Stimulated activated CD4-positive, alpha-beta T cell treated with anti-CD3 and anti-CD28 coated beads, Interleukin-2, amount 100 ng/mL, for 4 hours (primary cell): ENCODE measurements around the gene STXBP1.

Experiments
- DNase-seq: peaks from one replicate; pipeline ENCODE4 v3.0.0-alpha.2; 2020; ENCODE audit warnings: low read depth

Gene STXBP1

DNA sequence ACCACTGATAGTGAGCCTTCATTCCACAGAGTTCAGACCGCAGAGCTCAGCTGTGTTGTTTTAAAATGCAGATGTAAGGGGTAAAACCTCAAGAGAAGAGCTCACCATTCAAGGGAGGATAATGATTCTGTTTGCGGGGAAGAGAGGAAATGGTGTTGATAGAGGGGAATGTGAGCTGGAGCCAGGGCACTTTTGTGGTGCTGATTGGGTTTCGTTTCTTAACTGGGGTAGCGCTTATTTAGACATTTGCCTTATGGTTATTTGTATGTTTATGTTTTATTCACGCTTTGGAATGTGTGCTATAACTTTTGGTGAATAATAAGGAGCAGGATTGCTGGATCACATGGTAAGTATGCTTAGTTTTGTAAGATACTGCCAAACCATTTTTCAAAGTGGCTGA is 42.5 kb downstream of the STXBP1 start:
- DNase-seq: no peak

DNA sequence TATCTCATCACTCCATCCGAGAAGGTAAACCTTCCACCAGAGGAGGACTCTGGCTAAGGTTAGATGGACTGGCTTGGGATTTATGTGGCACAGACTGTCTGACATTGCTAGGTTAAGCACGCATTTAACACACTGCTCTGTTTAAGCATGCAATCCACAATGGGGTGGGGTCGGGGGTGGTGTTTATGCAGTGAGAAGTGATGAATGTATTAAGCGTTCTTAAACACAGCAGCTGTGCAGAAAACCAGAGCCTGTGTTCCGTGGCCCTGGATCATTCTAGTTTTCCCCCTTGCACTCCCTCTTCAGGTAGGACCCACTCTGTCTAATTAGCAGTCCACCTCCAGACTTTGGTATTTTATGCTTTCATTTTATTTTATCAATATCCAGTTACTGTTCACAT is 46.4 kb downstream of the STXBP1 start:
- DNase-seq: no peak

DNA sequence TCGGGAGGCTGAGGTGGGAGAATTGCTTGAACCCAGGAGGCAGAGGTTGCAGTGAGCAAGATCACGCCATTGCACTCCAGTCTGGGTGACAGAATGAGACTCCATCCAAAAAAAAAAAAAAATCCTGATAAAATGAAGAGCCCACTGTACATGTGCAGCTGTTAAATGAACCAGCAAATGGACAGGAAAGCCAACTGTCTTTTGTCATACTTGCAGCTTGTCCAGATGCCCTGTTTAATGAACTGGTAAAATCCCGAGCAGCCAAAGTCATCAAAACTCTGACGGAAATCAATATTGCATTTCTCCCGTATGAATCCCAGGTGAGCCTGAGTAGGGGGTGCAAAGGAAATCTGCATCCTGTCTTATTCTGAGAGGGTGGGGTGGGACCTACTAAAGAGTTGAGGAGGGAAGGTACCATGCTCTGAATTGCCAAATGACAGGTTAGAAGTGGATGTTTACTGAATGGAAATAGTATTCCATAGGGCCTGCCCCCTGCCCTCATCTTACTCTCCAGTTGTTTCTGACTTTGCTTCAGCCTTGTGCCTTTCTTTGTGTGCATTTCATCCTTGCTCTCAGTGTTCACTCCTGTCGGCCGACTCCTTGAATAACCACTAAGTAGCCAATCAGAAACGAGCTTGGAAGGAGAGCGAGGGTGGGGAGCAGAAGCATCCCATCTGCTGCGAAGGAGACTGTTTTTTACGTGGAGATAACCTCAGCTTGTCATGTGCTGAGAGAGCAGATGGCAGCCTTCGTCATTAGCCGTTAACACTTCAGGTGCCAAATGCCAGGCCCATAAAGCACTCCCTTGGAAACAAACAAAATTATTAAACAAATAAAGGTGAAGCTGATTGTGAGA is 49.0 kb downstream of the STXBP1 start:
- DNase-seq: no peak

DNA sequence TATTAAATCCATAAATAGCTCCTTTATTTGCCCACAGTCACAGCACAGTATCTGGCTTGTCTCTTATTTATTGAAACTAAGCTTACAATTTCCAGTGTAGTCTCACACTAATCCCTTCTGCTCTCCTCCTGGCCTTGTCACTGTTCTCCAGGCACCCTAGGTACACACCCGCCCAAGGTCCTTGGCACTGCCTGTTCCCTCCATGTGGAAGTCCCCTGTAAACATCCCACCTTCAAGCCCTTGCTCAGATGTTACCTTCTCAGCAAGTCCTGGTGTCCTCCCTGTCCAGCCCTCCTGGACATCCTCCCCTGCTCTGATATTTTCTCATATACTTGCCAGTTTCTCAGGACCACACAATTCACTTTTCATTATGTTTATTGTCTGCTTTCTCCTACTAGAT is 50.5 kb downstream of the STXBP1 start:
- no peak for DNase-seq

DNA sequence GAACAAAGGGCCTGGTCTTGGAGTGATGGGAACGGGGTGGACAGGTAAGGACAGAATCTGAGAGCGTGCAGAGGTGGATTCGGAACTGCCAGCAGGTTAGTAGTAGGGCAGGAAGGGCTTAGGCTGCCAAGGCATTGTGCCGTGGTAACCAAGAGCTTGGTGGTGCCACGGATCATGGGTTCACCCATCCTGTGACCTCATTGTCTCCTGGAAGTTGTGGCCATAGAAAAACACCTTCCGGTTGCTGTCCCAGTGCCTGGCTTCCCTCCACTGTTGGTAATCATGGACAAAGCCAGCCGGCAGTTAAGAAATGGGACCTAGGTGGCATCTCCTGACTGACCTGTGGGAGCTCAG is 52.2 kb downstream of the STXBP1 start:
- no peak for DNase-seq

DNA sequence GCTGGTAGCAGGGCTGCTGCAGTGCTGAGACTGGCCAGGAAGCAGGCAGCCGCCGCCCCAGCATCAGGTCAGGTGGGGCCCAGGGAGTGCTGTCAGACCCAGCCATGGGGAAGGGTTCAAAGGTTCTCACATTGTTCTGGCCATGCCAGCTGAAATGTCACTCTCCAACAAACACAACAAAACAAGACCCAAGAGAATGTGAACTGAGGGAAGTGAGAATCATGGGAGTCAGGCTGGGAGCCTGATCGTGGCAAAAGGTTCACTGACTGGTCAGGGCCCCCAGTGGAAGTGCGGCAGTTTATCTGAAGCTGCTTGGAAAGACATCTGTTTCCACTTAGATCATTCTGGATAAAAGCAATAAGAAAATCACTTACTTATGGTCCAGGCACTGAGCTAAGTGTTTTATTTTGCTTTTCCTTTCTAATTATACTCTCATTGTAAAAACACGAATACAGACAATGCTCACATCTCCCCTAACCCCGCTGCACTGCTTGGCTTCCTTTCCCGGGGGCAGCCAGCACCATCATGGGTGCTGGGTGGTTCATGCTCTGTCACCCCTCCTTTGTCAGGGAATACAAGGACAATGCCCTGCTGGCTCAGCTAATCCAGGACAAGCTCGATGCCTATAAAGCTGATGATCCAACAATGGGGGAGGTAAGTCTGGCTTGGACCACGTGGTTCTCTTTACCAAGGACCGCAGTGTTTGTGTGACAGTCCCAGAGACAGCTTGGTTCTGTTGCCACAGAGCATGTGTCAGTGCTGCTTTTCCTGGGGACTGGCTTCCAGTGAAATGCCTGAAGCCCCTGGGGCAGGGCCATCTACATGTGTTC is 52.8 kb downstream of the STXBP1 start:
- DNase-seq: no peak

DNA sequence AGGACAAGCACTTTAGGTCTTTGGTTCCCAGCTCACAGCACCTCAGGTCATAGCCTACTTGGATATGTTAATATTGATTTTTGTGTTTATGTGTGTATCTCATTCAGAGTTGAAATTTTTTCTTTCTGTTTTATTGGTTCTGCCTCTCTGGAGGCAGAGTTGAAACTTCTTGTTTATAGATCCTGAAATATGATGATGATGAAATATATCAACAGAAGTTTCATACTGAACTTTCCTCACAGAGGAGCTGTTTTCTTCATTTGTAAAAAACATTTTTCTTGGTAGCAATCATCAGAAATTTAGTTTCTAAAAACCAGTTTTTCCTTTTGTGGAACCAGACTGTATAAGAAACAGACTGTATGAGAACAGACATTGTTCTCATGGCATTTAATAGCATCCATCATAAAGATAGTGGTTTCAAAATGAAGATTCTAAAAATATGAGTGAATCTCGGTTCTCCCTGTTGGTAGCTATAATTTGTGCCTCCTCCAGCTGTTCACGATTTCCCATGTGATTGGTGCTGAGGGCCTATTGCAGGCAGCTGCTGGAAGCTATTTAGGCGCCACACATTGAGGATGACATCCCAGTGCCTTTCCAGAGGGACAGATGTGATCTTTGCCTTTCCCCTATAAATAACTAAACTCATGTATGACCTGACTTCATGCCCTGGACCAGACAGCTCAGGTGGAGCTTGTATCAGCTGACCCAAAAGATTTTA is 55.2 kb downstream of the STXBP1 start:
- DNase-seq: no peak

DNA sequence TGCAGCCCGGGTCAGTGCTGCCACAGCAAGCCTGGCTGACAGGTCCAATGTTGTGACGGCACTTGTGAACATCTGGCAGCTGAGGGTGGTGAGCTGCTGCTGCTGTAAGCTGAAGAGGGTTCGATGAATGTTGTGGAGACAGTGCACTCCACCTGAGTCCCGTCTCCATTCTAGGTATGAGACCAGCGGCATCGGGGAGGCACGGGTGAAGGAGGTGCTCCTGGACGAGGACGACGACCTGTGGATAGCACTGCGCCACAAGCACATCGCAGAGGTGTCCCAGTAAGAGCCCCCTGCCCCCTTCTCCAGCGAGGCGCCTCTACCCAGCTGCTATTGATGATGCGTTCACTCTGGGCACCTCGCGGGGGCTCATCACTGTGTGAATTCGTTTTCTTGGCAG is 55.8 kb downstream of the STXBP1 start:
- no peak for DNase-seq

DNA sequence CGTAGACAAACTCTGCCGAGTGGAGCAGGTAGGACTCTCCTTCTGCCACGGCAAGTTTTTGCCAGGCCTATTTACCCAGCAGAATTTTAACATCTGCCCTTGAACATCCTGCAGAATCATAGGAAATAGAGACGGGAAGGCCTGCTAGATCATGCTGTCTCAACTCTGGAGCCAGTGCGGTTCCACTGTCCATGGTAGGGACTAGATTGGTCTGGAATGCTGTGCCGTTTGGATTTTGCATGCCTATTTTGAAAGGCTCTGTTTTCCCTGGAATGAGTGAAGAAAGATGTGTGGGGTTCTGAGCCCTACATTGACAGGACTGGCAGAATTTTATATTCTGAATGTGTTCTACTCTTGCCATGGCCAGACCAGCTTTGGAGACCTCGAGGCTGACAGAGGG is 61.2 kb downstream of the STXBP1 start:
- no peak for DNase-seq

DNA sequence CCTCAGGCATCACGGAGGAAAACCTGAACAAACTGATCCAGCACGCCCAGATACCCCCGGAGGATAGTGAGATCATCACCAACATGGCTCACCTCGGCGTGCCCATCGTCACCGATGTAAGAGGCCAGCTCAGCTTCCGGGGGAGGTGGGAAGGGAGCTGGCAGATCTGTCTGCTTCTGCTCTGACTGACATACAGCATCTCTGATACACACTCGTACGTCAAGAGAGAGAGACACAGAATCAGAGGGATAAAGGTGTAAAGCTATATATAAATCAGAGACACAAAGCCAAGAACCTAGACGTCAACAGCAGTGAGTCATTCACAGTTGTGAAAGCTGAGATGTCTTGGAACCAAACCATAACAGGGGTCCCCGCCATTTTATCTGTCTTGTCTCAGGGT is 64.6 kb downstream of the STXBP1 start:
- no peak for DNase-seq

DNA sequence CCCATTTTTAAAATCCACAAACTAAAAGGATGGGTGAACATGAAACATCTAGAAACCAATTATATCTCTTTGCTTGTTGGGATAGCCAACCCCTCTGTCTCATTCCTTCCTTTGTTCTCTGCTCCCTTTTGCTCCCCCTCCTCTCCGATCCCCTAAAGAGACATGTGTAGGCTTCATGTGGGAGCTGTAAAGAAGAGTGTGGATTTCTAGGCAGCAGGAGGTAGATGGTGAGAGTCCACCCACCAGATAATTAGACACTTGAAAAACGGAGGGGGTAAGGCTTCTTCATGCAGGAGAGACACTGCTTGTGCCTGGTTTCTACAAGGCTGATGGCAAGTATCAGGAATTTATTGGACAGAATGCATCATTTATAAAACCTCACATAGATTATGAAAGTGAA is 67.4 kb downstream of the STXBP1 start:
- DNase-seq: no peak

DNA sequence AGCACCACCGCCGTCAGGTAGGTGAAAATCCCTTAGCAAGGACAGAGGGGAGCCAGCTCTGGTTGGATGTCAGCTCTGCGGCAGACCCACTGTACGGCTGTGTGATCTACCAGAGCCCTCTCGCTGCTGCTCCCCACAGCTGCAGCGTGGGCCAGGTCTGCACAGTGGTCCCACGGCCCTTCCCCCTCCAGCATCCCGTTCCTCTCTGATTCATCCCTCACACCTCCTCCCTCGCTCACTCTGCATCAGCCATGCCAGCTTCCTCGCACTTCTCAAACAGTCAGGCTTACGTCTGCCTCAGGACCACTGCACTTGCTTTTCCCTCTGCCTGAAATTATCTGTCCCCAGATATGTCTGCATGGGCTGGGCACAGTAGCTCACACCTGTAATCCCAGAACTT is 68.1 kb downstream of the STXBP1 start:
- no peak for DNase-seq

DNA sequence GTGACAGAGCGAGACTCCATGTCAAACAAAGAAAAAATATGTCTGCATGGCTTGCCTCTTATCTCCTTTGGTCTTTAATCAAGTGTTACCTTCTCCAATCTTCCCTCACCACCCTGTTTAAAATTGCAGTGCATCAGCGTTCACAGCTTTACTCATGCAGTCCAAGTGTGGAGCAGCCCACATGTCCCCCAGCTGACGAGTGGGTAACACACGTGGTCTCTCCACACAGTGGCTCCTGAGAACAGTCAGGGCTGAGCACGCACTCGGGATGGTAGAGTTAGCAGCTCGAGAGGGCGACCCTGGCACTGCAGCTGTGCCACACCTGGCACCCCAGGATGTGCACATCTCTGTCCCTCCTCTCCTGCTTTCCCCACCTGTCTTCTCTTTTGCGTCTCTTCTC is 68.8 kb downstream of the STXBP1 start:
- DNase-seq: no peak

DNA sequence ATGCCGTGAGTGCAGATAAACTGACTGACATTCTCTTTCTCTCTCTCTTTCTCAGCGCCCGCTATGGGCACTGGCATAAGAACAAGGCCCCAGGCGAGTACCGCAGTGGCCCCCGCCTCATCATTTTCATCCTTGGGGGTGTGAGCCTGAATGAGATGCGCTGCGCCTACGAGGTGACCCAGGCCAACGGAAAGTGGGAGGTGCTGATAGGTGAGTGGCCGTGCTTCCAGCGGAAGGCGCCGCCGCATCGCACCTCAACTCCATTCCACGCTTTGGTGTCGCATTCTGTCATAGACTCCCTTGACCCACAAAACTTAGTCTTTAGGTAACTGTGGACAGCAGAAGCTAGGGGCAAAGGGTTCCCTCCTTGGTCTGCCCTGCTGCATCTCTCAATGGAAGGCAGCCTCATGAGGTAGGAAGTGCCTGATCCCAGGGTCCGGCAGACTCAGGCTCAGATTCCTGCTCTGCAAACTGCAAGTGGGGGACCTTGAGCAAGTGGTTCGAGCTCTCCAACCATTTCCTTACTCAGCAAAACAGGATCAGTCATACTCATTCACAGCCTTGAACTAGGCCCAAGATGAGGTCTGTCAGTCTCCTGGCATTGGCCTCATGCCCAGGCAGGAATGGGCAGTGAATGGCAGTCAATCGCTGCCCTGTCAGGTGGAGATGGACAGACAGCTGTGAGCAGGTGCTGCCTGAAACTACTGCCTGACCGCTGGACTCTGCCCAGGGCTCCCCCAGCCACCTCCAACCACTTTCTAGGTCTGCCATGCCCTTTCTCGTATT is 70.5 kb downstream of the STXBP1 start:
- no peak for DNase-seq

DNA sequence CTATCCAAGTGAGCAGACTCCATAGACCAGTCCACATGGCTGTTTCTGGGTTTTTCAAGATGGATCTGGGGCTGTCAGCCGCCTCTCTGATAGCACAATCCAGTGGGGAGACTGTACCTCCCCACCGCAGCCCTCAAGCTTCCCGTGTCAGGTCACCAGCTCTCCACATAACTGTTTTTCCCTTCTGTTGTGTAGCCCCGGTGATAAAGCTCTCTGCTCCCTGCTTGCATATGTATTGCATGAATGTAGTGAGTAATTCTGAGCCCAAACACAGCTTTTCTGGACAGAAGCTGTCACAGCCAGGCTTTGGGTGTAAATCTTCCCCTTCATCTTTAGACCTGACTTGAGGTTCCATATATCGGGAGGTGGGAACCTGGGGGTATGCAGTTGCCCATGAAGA is 71.6 kb downstream of the STXBP1 start:
- no peak for DNase-seq

DNA sequence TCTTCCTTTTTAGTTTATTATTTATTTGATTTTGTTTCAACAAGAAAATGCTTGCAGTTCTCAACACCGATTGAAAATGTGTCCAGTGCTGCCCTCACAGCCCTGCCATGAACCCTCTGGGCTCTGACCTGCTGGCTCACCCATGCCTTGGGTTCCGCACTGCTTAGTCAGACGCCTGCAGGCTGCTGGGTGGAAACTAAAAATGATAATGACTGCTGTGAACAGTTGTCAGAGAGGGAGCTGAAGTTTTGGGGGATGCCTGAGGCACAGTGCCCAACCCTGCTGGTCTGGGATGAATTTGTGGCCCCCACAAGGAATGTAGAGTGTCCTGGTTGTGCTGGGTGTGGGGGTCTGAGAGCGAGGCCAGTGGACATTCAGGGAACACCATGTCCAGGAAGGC is 72.5 kb downstream of the STXBP1 start:
- DNase-seq: no peak

DNA sequence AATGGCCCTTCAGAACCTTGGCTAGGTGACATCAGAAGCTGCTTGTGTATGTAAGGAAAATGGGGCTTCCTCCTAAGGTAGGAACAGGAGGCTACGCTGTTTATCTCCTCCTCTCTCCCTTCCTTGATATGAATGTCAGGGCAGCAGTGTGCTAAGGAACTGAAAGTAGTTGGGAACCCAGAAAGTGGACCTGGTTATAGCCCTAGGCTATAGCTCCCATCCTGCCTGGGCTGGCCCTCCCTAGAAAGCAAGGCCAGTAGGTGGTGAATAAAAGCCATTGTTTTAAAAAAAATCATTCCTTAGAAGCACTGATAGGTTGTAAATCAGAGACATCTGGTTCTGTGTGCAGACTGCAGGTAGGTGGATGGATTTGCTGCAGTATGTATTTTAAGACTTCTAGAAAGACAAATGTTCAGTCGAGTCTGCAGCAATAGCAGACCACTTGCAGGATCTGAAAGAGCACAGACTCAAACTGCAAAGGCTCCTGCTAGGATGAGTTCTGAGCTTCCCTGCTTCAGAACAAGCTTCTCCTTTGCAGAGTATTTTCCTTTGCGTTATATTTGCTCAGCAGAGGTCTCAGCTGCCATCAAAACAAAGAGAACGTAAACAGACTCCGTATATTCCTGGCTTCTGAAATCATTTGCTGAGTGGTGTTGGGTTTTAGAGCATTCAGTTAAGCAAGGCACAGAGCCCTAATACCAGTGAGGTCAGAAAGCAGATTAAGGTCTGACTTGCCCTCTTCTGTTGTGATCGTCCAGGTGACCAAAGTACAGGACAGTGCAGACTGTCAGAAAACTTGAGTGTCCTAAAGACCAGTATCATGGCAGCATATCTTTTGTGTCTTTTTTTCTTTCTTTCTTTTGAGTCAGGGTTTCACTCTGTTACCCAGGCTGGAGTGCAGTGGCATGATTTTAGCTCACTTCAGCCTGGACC is 74.7 kb downstream of the STXBP1 start:
- no peak for DNase-seq

DNA sequence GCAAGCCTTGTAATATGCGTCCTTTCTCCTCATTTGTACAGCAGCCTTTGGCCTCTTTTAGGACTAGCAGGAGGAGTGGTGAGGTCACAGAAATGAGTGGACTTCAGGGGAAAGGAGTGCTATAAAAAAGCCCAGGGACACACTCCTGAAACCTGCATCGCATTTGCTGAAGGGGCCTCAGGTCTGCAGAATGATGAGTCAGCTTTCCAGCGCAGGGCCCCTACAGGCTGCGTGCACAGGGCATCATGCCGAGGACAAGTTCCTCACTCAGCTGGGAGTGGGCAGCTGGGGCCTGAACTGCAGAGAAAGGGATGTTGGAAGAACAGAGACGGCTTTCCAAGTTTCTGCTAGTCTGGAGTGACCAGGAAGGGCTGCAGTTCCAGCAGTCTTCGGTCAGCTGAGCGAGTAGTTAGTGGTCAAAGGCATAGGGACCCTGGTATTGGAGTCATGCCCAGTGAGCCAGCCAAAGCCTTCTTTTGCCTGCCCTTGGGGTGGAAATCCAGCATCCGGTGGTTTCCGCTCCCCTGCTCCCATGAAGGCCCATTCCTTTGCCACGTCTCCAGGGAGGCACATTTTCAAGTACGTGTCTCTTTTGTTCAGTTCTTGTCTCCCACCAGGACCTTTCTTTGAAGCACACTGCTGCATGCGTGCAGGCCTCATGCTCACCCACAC is 77.4 kb downstream of the STXBP1 start:
- no peak for DNase-seq

DNA sequence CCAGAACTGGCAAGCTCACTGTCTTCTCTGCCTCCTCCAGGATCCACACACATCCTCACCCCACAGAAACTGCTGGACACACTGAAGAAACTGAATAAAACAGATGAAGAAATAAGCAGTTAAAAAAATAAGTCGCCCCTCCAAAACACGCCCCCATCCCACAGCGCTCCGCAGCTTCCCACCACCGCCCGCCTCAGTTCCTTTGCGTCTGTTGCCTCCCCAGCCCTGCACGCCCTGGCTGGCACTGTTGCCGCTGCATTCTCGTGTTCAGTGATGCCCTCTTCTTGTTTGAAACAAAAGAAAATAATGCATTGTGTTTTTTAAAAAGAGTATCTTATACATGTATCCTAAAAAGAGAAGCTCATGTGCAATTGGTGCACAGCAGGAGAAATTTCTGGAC is 78.7 kb downstream of the STXBP1 start:
- no peak for DNase-seq

DNA sequence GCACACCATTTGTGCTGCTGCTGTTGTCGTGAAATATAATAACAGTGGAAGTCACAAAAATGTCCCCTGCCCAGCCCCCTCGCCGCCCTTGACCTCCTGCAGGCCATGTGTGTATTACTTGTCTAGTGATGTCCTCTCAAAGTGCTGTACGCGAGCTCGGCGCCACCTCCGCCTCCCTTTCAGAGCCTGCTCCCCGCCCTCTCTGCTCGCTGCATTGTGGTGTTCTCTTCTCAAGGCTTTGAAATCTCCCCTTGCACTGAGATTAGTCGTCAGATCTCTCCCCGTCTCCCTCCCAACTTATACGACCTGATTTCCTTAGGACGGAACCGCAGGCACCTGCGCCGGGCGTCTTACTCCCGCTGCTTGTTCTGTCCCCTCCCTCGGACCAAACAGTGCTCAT is 80.0 kb downstream of the STXBP1 start:
- DNase-seq: no peak
